ENCODE data around the gene DYNLT5. TPM values are rescaled to one million over a fixed set of nuclear protein-coding genes. Genes with fewer than 3 reads are reported as not detected.
"Not testable (repeated sequence)": the region's sequence is repeated elsewhere in the genome, so short reads cannot be mapped to it uniquely, and the experiment has no call there.

The DYNLT5 gene
- total and polyA plus RNA-seq, 5 donors from 2014 or later = not detected

DNA sequence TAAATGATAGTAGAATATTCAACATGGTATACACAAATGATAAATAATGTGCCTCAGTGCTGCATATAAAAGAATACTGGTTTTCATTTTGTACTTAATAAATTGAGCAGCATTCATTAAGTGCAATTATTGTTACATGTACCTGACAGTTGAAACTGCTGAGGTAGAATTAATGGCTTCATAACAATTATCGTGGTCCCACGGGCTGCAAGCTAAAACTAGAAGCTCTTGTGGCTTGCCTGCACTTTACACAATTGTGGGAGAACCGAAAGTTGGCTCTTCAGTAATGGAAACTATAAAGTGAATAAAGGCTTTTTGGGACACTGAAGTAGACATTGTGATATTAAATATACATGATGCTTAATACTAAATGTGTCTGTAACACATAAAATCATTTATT, 25.6 kb downstream of the DYNLT5 start:
- H3K4me1 Mint-ChIP-seq = no peaks in the 10 kb centered on the region

DNA sequence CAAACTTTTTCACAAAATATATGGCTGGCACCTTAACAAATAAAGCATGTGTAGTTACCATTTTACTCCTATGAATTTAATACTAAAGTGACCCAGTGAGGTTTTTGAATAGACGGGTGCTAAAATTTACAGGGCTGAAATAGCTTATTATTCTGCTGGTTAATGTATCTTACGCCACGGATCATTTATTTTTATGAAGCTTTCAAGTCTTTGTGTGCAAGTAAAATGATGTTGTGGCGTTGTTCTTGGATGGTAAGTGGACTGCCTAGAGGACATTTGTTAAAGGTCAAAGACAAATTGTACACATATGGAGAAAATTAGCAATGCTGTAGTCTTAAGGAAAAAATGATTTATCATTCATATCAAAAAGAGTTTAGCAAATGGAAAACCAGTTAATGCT, 26.0 kb downstream of the DYNLT5 start:
- Mint-ChIP-seq H3K27me3 (peaks cover 16% of the 10 kb centered on the region), H3K36me3 (no peaks in the 10 kb centered on the region), H3K4me1 (no peaks in the 10 kb centered on the region), H3K4me3 (no peak overlapping the region), H3K9me3 (peaks cover 0 to 3% (median 0%) of the 10 kb centered on the region in 7 donors), H3K27ac (no peak overlapping the region)
- DNase-seq (no peak), ATAC-seq (ENCODE audit: low read depth in 2 of 2) (no peak)
- Histone ChIP-seq H3K4me1 (ENCODE audit: control insufficient read depth, insufficient read depth, low read length, poor library complexity, severe bottlenecking) (no peaks in the 10 kb centered on the region), H3K27ac (ENCODE audit: insufficient read depth, low read length, poor library complexity, severe bottlenecking) (no peak overlapping the region), H3K36me3 (ENCODE audit: control insufficient read depth, insufficient read depth, low read length) (no peaks in the 10 kb centered on the region), H3K4me3 (ENCODE audit: low read depth, low read length) (no peak overlapping the region), H3K9me3 (ENCODE audit: control insufficient read depth in 2 of 2, low read length in 2 of 2) (no peaks in the 10 kb centered on the region), H3K27me3 (ENCODE audit: control insufficient read depth, insufficient read depth, low read length) (peaks cover 8% of the 10 kb centered on the region)

More for the DNA sequence above, 25.6 kb downstream of the DYNLT5 start:
- Histone ChIP-seq H3K27ac (ENCODE audit: insufficient read depth, low read length, poor library complexity, severe bottlenecking) (no peak overlapping the region), H3K27me3 (ENCODE audit: control insufficient read depth, insufficient read depth, low read length) (peaks cover 8% of the 10 kb centered on the region), H3K4me3 (ENCODE audit: low read depth, low read length) (no peak overlapping the region), H3K9me3 (ENCODE audit: control insufficient read depth in 2 of 2, low read length in 2 of 2) (no peaks in the 10 kb centered on the region), H3K36me3 (ENCODE audit: control insufficient read depth, insufficient read depth, low read length) (no peaks in the 10 kb centered on the region), H3K4me1 (ENCODE audit: control insufficient read depth, insufficient read depth, low read length, poor library complexity, severe bottlenecking) (no peaks in the 10 kb centered on the region)
- ATAC-seq (ENCODE audit: low read depth in 2 of 2) (no peak), DNase-seq (no peak)
- Mint-ChIP-seq H3K36me3 (no peaks in the 10 kb centered on the region), H3K9me3 (peaks cover 0 to 3% (median 0%) of the 10 kb centered on the region in 7 donors), H3K4me3 (no peak overlapping the region), H3K27me3 (peaks cover 16% of the 10 kb centered on the region), H3K27ac (no peak overlapping the region)

- Mint-ChIP-seq H3K27me3 (peaks cover 16% of the 10 kb centered on the region), H3K9me3 (peaks cover 0 to 3% (median 0%) of the 10 kb centered on the region in 7 donors), H3K36me3 (no peaks in the 10 kb centered on the region), H3K4me3 (no peak overlapping the region), H3K27ac (no peak overlapping the region), H3K4me1 (no peaks in the 10 kb centered on the region)
- H3K4me1 ChIP-seq (ENCODE audit: control insufficient read depth, insufficient read depth, low read length, poor library complexity, severe bottlenecking) = no peaks in the 10 kb centered on the region
- peaks cover 8% of the 10 kb centered on the region for H3K27me3 ChIP-seq (ENCODE audit: control insufficient read depth, insufficient read depth, low read length)
- no peak overlapping the region for H3K27ac ChIP-seq (ENCODE audit: insufficient read depth, low read length, poor library complexity, severe bottlenecking)
- no peak for DNase-seq
- no peaks in the 10 kb centered on the region for H3K9me3 ChIP-seq (ENCODE audit: control insufficient read depth in 2 of 2, low read length in 2 of 2)
- no peaks in the 10 kb centered on the region for H3K36me3 ChIP-seq (ENCODE audit: control insufficient read depth, insufficient read depth, low read length)
- ATAC-seq (ENCODE audit: low read depth in 2 of 2) = no peak
- H3K4me3 ChIP-seq (ENCODE audit: low read depth, low read length) = no peak overlapping the region
Measured at GRCh38 chr1:66778969-66779368, 26.7 kb downstream of the DYNLT5 start.

GRCh38 chr1:66779475-66780078, 27.3 kb downstream of the DYNLT5 start:
- Mint-ChIP-seq H3K27ac (no peak overlapping the region), H3K36me3 (no peaks in the 10 kb centered on the region), H3K4me3 (no peak overlapping the region), H3K9me3 (peaks cover 0 to 3% (median 0%) of the 10 kb centered on the region in 7 donors), H3K27me3 (peaks cover 16% of the 10 kb centered on the region), H3K4me1 (no peaks in the 10 kb centered on the region)
- no peaks in the 10 kb centered on the region for H3K36me3 ChIP-seq (ENCODE audit: control insufficient read depth, insufficient read depth, low read length)
- peaks cover 8% of the 10 kb centered on the region for H3K27me3 ChIP-seq (ENCODE audit: control insufficient read depth, insufficient read depth, low read length)
- no peaks in the 10 kb centered on the region for H3K9me3 ChIP-seq (ENCODE audit: control insufficient read depth in 2 of 2, low read length in 2 of 2)
- H3K4me3 ChIP-seq (ENCODE audit: low read depth, low read length) = no peak overlapping the region
- no peak for DNase-seq
- no peaks in the 10 kb centered on the region for H3K4me1 ChIP-seq (ENCODE audit: control insufficient read depth, insufficient read depth, low read length, poor library complexity, severe bottlenecking)
- ATAC-seq (ENCODE audit: low read depth in 2 of 2) = no peak
- no peak overlapping the region for H3K27ac ChIP-seq (ENCODE audit: insufficient read depth, low read length, poor library complexity, severe bottlenecking)

DNA sequence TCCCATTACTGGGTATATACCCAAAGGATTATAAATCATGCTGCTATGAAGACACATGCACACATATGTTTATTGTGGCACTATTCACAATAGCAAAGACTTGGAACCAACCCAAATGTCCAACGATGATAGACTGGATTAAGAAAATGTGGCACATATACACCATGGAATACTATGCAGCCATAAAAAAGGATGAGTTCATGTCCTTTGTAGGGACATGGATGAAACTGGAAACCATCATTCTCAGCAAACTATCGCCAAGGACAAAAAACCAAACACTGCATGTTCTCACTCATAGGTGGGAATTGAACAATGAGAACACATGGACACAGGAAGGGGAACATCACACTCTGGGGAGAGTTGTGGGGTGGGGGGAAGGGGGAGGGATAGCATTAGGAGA, 33.5 kb downstream of the DYNLT5 start:
- H3K9me3 Mint-ChIP-seq; H3K27me3 ChIP-seq (ENCODE audit: control insufficient read depth, insufficient read depth, low read length); H3K36me3 ChIP-seq (ENCODE audit: control insufficient read depth, insufficient read depth, low read length); H3K27ac Mint-ChIP-seq; H3K36me3 Mint-ChIP-seq; H3K4me3 Mint-ChIP-seq; H3K4me3 ChIP-seq (ENCODE audit: low read depth, low read length); H3K4me1 ChIP-seq (ENCODE audit: control insufficient read depth, insufficient read depth, low read length, poor library complexity, severe bottlenecking); DNase-seq; ATAC-seq (ENCODE audit: low read depth in 2 of 2); H3K27me3 Mint-ChIP-seq; H3K27ac ChIP-seq (ENCODE audit: insufficient read depth, low read length, poor library complexity, severe bottlenecking); H3K9me3 ChIP-seq (ENCODE audit: control insufficient read depth in 2 of 2, low read length in 2 of 2): not testable (repeated sequence)
- peaks cover 10 to 17% (median 11%) of the 10 kb centered on the region in 4 donors for H3K4me1 Mint-ChIP-seq

DNA sequence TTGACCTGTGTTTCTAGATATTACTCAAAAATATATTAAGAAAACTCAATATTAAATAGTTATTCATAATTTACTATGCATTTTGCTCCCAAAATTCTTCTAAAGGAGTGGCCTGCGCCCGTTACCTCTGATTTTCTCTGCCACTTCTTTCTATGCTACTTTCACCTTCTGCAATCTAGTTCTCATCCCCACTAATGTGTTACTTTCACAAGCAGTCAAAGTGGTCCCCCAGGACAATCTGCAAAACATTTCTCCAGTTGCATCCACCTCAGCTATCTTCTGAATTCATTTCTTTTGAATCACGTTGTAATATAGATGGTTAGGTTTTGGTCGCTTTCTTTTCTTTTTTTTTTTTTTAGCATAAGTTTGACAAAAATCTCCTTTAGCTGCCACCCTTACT, 35.4 kb downstream of the DYNLT5 start:
- no peak overlapping the region for H3K4me3 ChIP-seq (ENCODE audit: low read depth, low read length)
- DNase-seq = no peak
- Mint-ChIP-seq H3K4me3 (no peak overlapping the region), H3K27ac (peak overlapping the region in 1 of 3 donors; percentile 21), H3K27me3 (peaks cover 4% of the 10 kb centered on the region), H3K36me3 (no peaks in the 10 kb centered on the region), H3K9me3 (peaks cover 0 to 4% (median 1%) of the 10 kb centered on the region in 7 donors), H3K4me1 (peaks cover 10 to 17% (median 11%) of the 10 kb centered on the region in 4 donors)
- no peaks in the 10 kb centered on the region for H3K36me3 ChIP-seq (ENCODE audit: control insufficient read depth, insufficient read depth, low read length)
- H3K9me3 ChIP-seq (ENCODE audit: control insufficient read depth in 2 of 2, low read length in 2 of 2) = no peaks in the 10 kb centered on the region
- no peaks in the 10 kb centered on the region for H3K27me3 ChIP-seq (ENCODE audit: control insufficient read depth, insufficient read depth, low read length)
- ATAC-seq (ENCODE audit: low read depth in 2 of 2) = no peak
- H3K27ac ChIP-seq (ENCODE audit: insufficient read depth, low read length, poor library complexity, severe bottlenecking) = no peak overlapping the region
- H3K4me1 ChIP-seq (ENCODE audit: control insufficient read depth, insufficient read depth, low read length, poor library complexity, severe bottlenecking) = peaks cover 9% of the 10 kb centered on the region

DNA sequence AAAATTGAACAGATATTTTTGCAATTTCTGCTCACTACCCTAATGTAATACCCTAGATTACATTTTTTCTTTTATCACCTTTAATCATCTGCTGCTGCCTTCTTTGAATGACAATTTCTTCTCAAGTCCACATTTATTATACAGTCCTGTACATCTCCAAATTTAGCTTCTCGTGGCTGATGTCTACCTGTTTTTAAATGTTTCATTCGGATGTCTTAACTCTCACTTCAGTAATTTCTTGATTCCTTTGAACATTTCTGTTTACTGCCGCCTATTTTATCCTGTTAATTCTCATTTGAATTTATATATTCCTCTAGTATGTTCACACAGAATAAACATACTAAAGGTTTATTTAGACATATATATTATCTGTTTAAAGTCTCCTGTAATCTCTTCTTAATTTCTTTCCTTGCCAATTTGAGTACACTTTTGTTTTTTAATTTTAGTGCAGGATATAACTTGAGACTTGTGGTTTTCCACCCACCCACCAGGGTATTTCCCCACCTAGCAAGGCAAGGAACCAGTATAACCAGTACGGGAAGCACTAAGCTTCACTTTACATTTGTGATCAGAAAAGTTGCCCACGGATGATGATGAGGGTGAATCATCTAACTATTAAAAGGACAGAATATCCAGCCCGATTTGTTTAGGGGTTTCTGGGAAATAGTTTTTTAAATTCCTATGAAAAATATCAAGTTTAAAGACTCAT, 36.1 kb downstream of the DYNLT5 start:
- Histone ChIP-seq H3K4me3 (ENCODE audit: low read depth, low read length) (peak overlapping the region; percentile 21), H3K36me3 (ENCODE audit: control insufficient read depth, insufficient read depth, low read length) (no peaks in the 10 kb centered on the region), H3K4me1 (ENCODE audit: control insufficient read depth, insufficient read depth, low read length, poor library complexity, severe bottlenecking) (peaks cover 9% of the 10 kb centered on the region), H3K27me3 (ENCODE audit: control insufficient read depth, insufficient read depth, low read length) (no peaks in the 10 kb centered on the region), H3K9me3 (ENCODE audit: control insufficient read depth in 2 of 2, low read length in 2 of 2) (no peaks in the 10 kb centered on the region), H3K27ac (ENCODE audit: insufficient read depth, low read length, poor library complexity, severe bottlenecking) (no peak overlapping the region)
- no peaks in the 10 kb centered on the region for H3K36me3 Mint-ChIP-seq
- peak overlapping the region in 2 of 3 donors; percentile 60 to 80 for H3K27ac Mint-ChIP-seq
- peaks cover 4% of the 10 kb centered on the region for H3K27me3 Mint-ChIP-seq
- peaks cover 10 to 17% (median 11%) of the 10 kb centered on the region in 4 donors for H3K4me1 Mint-ChIP-seq
- no peak overlapping the region for H3K4me3 Mint-ChIP-seq
- H3K9me3 Mint-ChIP-seq = peaks cover 0 to 4% (median 1%) of the 10 kb centered on the region in 7 donors
- DNase-seq (peak in 2 of 3 donors; percentile 8 to 41), ATAC-seq (ENCODE audit: low read depth in 2 of 2) (peak; percentile 71 to 72)
